ENCODE data around the gene CASR.
"Not testable (repeated sequence)": the region's sequence is repeated elsewhere in the genome, so short reads cannot be mapped to it uniquely, and the experiment has no call there.

Gene CASR

GRCh38 chr3:122183521-122183892, at the start of gene CASR:
Gene CASR (plus strand): TSS chr3:122183668. CDS start chr3:122254190, 70,522 bp downstream.
- no peak for DNase-seq

- no peak for DNase-seq
Measured at GRCh38 chr3:122146466-122146865, 37.0 kb upstream of the CASR start.

GRCh38 chr3:122148941-122149627, 34.4 kb upstream of the CASR start:
- DNase-seq = no peak

GRCh38 chr3:122151480-122151879, 32.0 kb upstream of the CASR start:
- no peak for DNase-seq

DNA sequence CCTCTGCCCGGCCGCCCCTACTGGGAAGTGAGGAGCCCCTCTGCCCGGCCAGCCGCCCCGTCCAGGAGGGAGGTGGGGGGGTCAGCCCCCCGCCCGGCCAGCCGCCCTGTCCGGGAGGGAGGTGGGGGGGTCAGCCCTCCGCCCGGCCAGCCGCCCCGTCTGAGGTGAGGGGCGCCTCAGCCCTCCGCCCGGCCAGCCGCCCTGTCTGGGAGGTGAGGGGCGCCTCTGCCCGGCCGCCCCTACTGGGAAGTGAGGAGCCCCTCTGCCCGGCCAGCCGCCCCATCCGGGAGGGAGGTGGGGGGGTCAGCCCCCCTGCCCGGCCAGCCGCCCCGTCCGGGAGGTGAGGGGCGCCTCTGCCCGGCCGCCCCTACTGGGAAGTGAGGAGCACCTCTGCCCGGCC, 18.5 kb upstream of the CASR start:
- DNase-seq = not testable (repeated sequence)

GRCh38 chr3:122167630-122168029, 15.8 kb upstream of the CASR start:
- no peak for DNase-seq

- DNase-seq = no peak
Measured at GRCh38 chr3:122168044-122168443, 15.4 kb upstream of the CASR start.

DNA sequence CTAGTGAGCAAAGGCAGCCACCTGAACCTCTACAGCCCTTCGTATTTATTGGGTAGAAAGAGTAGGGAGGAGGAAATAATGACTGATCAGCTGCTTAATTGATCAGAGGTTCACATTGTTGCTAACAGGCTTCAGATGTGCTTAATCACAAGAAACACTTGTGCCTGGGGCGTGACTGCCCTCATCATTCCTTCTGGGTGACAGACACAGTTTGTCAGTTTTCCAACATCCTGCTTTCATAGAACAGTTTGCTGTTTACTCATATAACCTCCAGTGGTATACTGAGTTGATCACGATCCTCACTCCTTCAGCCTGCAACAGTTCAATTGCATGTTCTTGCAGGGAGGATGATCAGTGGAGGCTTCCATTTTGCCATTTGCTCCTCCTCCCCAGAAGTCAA, 13.6 kb upstream of the CASR start:
- DNase-seq = no peak

DNA sequence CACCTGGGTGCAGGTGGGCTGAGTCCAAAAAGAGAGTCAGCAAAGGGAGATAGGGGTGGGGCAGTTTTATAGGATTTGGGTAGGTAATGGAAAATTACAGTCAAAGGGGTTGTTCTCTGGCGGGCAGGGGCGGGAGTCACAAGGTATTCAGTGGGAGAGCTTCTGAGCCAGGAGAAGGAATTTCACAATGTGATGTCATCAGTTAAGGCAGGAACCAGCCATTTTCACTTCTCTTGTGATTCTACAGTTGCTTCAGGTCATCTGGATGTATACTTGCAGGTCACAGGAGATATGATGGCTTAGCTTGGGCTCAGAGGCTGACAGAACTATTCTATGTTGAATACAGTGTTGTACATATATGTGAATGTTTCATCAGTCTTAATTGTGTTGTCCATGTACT, 12.1 kb upstream of the CASR start:
- not testable (repeated sequence) for DNase-seq

DNA sequence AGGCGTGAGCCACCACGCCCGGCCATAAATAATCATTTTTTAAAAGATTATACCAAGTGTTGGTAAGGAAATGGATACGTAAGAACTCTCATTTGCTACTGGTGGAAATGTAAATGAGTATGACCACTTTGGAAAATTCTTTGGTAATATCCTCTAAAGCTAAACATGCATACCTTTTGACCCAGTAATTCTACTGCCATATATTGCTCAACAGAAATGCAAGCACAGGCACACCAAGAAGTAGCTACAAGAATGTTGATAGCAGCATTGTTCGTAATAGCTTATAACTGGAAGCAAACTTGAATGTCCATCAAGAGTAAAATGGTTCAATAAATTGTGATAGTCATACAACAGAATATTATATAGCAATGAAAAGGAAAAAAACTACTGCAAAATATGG, 4.8 kb upstream of the CASR start:
- DNase-seq = no peak

- DNase-seq = no peak
Measured at GRCh38 chr3:122183893-122184590, 574 bp downstream of the CASR start.

DNA sequence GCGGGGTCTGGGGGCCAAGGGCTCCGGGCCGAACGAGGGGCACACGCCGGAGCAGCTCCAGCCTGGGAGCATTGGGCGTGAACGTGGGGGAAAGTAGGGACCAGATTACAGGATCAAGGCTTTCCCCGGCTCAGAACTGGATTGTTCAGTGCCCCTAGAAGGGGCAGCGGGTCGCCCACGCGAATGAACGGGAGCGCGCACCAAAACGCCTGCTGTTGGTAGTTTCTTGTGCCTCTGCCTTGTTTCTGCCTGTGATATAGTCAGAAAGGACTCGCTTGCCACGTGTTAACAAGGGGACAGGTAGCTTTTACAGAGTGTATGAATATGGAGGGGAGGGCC, 1.1 kb downstream of the CASR start:
- DNase-seq = no peak

DNA sequence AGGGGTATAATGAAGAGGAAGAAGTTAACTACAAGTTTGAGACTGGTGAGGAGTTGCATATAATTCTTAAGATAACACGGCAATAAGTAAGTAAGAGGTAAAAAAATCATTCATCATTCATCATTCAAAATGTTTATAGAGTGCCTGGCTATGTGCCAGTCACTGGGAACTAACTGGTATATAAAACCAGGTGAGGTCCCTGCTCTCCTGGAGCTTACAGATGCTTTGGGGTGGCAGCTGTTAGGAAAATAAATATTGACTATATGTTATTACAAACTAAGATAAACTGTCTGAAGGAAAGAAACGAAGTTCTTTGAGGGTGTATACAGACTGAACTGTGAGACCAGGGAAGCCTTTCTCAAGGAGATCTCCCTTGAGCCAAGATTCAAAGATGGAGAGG, 2.9 kb downstream of the CASR start:
- no peak for DNase-seq

DNA sequence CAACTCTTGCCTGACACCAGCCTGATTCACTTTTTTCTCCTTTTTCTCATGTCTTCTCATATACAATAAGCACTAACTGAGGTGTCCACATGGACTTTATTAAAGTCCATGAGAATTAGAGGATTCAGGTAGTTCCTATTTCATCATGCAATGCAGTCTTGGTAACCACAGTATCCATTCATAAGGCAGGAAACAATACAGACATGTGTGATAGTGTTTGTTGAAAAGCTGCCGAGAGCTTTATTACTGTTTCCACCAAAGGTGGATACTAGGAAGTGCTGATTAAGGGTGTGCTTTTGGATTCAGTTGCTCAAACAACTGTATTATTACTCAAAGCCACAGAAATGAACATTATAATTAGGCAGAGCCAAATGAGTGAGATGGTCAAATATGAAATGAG, 5.3 kb downstream of the CASR start:
- DNase-seq = no peak

GRCh38 chr3:122189357-122189756, 5.9 kb downstream of the CASR start:
- DNase-seq = no peak

GRCh38 chr3:122190525-122190924, 7.1 kb downstream of the CASR start:
- DNase-seq = no peak

- DNase-seq = no peak
Measured at GRCh38 chr3:122198966-122199365, 15.5 kb downstream of the CASR start.

DNA sequence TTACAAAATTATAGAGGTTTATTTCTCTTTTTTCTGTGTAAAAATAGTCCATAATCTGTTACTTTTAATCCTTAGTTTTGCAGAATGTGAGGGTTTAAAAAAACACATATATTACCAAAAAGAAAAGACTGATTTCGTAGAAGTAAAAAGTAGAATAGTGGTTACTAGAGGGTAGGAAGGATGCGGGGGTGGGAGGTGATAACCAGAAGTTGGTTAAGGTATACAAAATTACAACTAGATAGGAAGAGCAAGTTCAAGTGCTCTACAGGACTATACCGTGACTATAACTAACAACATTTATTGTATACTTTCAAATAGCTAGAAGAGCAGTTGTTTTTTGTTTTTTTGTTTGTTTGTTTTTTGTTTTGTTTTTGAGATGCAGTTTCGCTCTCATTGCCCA, 16.1 kb downstream of the CASR start:
- DNase-seq = no peak

DNA sequence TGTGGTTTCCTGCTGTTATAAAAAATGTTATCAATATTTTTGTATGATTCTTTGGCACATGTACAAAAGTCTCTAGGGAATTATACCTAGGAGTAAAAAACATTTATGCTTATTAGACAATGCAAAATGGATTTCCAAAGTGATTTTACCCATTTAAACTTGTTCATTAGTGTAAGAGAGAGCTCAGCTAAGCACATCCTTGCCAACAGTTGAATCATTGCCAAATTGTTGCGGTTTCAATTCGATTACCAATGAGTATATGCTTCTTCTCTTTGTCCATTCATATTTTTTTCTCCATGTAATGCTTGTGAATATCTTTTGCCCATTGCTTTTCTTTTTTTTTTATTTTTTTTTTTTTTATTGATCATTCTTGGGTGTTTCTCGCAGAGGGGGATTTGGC, 17.2 kb downstream of the CASR start:
- DNase-seq = no peak

DNA sequence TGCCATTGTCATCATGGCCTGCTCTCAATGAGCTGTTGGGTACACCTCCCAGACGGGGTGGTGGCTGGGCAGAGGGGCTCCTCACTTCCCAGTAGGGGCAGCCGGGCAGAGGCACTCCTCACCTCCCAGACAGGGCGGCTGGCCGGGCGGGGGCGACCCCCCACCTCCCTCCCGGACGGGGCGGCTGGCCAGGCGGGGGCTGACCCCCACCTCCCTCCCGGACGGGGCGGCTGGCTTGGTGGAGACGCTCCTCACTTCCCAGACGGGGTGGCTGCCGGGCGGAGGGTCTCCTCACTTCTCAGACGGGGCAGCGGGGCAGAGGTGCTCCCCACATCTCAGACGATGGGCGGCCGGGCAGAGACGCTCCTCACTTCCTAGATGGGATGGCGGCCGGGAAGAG, 18.0 kb downstream of the CASR start:
- not testable (repeated sequence) for DNase-seq

DNA sequence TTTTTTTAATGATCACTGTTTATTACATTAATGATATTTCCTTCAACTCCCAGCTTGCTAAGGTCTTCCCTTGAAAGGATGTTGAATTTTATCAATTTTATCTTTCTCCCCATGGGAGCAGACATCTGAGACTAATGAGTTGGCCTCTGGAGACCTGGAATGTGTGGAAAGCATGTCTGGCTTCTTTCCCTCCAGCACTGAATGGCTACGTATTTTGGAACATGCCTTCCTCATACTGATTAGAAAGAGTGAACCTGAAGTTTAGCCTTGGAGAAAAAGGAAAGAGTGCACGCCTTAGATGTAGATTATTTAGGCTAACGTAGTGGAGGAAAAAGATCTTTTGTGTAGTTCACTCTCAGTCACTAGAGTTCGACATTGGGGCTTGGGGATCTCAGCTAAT, 25.1 kb downstream of the CASR start:
- DNase-seq = no peak

DNA sequence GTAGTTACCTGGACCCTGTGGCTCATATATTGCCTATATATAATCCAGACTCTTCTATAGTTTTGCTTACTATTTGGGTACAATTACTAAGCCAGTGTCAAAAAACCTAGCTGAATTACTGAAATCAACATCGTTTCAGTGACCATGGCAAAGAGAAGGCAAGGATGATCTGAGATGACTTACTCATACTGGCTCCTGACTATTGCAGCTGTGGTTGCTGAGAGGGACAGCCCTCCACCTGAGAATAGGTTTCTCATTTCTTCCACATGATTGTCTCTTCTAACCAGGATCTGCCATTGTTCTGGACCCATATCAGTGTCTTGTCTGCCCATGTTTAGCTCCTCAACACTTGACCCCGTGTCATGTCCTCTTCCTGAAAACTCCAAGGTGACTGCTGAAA, 30.2 kb downstream of the CASR start:
- DNase-seq = no peak

DNA sequence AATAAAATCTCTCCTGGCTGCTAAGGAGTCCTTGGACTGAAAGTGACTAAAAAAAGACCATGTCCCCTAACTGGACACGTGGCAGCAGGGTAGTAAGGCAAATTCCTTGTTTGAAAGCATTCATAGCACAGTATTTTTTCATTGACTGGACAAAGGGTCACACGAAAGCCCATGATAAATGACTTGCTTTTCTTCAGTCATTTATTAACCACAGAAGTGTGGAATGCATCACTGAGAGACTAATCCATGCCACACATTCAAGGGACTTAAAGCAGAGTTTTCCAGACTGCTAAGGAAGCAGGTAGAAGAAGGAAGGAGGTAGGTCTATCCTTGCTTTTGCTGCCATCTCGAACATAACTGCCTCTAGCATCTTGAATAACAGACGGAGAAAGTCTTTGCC, 31.2 kb downstream of the CASR start:
- no peak for DNase-seq

- no peak for DNase-seq
Measured at GRCh38 chr3:122215592-122216298, 32.3 kb downstream of the CASR start.
